PFSK-1 (cell line): ENCODE measurements around the gene CAMK1D.

Source experiments
- FOXP2 ChIP-seq: optimal IDR thresholded peaks from 2 replicates; pipeline ENCODE3; 2011; ENCODE audit warnings: borderline replicate concordance, control low read depth, inconsistent platforms; ENCODE audit not compliant: insufficient read depth; ENCODE audit errors: extremely low read length, extremely low read depth
- POLR2AphosphoS5 ChIP-seq: IDR thresholded peaks from 2 replicates; pipeline ENCODE4 v1.6.1; 2012; ENCODE audit warnings: low read depth, mild to moderate bottlenecking, control low read depth, low read length, moderate library complexity
- REST ChIP-seq, 2 experiments: IDR thresholded peaks; 2 replicates each; pipeline versions ENCODE4 v1.6.1 to v1.8.0; 2011 to 2012; ENCODE audit warnings: low read depth in 2 of 2, low read length in 2 of 2, control low read depth in 1 of 2, inconsistent platforms in 1 of 2, mild to moderate bottlenecking in 1 of 2, moderate library complexity in 1 of 2; ENCODE audit not compliant: insufficient read depth in 1 of 2
- SIN3A ChIP-seq: IDR thresholded peaks from 2 replicates; pipeline ENCODE4 v1.6.1; 2012; ENCODE audit warnings: mild to moderate bottlenecking, low read length, moderate library complexity, borderline replicate concordance; ENCODE audit not compliant: insufficient read depth
- TAF1 ChIP-seq: IDR thresholded peaks from 2 replicates; pipeline ENCODE4 v1.6.1; 2012; ENCODE audit warnings: low read length, control low read depth, borderline replicate concordance; ENCODE audit not compliant: insufficient read depth

Gene CAMK1D

DNA sequence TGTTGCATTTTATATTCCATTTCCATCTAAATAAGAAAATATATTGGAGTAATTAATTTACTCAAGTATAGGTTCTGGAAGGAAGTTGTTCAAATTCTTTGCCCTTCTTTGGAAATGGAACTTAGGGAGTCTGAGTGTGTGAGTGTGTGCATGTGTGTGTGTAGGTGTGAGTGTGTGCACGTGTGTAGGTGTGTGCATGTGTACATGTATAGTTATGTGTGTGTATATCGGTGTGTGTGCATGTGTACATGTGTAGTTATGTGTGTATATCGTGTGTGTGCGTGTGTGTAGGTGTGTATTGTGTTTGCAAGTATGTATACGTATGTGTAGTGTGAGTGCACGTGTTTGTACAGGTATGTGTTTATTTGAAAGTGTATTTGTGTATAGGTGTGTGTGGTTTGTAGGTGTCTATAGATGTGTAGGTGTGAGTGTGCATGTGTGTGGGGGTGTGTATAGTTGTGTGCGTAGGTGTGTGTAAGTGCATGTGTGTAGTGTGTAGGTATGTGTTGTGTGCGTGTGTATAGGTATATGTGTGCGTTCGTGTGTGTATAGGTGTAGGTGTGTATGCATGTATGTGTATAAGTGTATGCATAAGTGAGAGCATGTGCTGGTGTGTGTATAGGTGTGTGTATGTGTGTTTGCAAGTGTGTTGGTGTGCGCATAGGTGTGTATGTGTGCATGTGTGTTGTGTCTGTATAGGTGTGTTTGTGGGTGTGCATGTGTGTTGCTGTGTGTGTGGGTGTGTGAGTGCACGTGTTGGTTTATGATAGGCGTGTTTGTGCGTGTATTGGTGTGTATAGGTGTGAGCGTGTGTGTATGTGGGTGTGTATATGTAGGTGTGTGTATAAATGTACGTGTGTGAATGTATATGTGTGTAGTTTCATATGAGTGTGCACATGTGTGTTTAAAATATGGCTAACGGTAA, 266.2 kb downstream of the CAMK1D start:
- TF ChIP-seq SIN3A (no peak), TAF1 (no peak), REST (IDR thresholded peaks at IDR 0.05; ENCODE audit: insufficient read depth in 1 of 2, low read depth in 2 of 2, low read length in 2 of 2) (no peak), FOXP2 (no peak)

- TF ChIP-seq POLR2AphosphoS5 (no peak), SIN3A (no peak), FOXP2 (no peak), TAF1 (no peak), REST (IDR thresholded peaks at IDR 0.05; ENCODE audit: insufficient read depth in 1 of 2, low read depth in 2 of 2, low read length in 2 of 2) (no peak)
Measured at GRCh38 chr10:12617191-12618175, 268.1 kb downstream of the CAMK1D start.

- TF ChIP-seq REST (IDR thresholded peaks at IDR 0.05; ENCODE audit: insufficient read depth in 1 of 2, low read depth in 2 of 2, low read length in 2 of 2) (no peak), SIN3A (no peak), FOXP2 (no peak), TAF1 (no peak), POLR2AphosphoS5 (no peak)
Measured at GRCh38 chr10:12622016-12622415, 272.7 kb downstream of the CAMK1D start.

DNA sequence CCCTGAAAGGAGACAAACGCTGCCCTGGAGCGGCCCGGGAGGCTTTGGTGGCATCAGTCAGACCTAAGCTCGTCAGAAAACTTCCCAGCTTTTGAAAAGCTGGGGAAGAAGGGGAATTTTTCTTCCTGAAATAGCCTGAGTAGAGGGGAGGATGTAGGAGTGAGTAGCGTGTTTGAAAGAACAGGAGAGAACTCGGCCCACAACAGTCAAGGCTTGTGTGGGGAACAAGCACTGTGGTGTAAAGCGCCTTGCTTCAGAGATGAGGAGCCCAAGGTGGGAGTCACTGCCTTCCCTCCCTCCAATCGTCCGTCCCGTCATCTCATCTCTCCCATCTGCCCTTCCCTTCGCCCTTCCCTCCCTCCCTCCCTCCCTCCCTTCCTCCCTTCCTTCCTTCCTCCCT, 273.3 kb downstream of the CAMK1D start:
- no peak for TF ChIP-seq SIN3A
- TF ChIP-seq REST (IDR thresholded peaks at IDR 0.05; ENCODE audit: insufficient read depth in 1 of 2, low read depth in 2 of 2, low read length in 2 of 2): no peak
